HepG2 (cell line): ENCODE measurements around the gene RXFP2. TPM values are rescaled to one million over a fixed set of nuclear protein-coding genes. Genes with fewer than 3 reads are reported as not detected.

Experiments
- ATAC-seq: fragments of 200-7000 bp; cut with Tn5 transposase; 3 replicates; pipeline ENCODE4 v1.9.1; 2020; ENCODE audit warnings: mild to moderate bottlenecking, moderate library complexity
- BruUV-seq: library from RNA; stranded (reverse); fragments of 400-500 nt; replicated peaks from 2 replicates; lab custom pipeline; 2021; lab: Mats Ljungman, UMichigan
- CTCF ChIA-PET: fragments of 300-600 bp; formaldehyde crosslinking; extraction: SDS; loops from one replicate; lab custom pipeline; 2021; ENCODE audit warnings: low total read pairs, inconsistent platforms, low intra/inter-chr PET ratio; lab: Yijun Ruan, JAX
- POLR2A ChIA-PET: fragments of 350-600 bp; sonication (Branson Sonifier 250); formaldehyde crosslinking; loops from one replicate; lab custom pipeline; 2020; ENCODE audit warnings: antibody characterized with exemption, inconsistent platforms; lab: Yijun Ruan, JAX
- DNase-seq: peaks from one replicate; pipeline ENCODE4 v3.0.0-alpha.2; 2015; ENCODE audit warnings: low spot score
- FAIRE-seq: peaks from 3 replicates; lab custom pipeline; 2011; peaks lifted over from hg19 to GRCh38; lab: Jason Lieb, UNC
- H2AFZ ChIP-seq: one replicate; pipeline ENCODE4 v1.6.1; 2011; ENCODE audit warnings: low read length, inconsistent platforms
- H3K27ac ChIP-seq: fragments of 300-600 bp; 3 replicates; pipeline ENCODE4 v1.8.0; 2011; ENCODE audit warnings: mixed run types, mild to moderate bottlenecking, mixed read lengths, low read length, inconsistent platforms; ENCODE audit not compliant: insufficient read depth; ENCODE audit errors: extremely low read length
- H3K27me3 ChIP-seq, 2 experiments: fragments of 200-600 bp in 1 of 2; 2 replicates in 1 of 2; 3 replicates in 1 of 2; pipeline versions ENCODE4 v1.6.0 to v1.8.0; 2011; ENCODE audit warnings: low read length in 2 of 2, mild to moderate bottlenecking in 2 of 2, moderate library complexity in 2 of 2, inconsistent platforms in 1 of 2; ENCODE audit not compliant: insufficient read depth in 2 of 2, control insufficient read depth in 1 of 2
- H3K36me3 ChIP-seq, 2 experiments: fragments of 200-600 bp in 1 of 2; replicated peaks in 1 of 2; 2 replicates in 1 of 2; 3 replicates in 1 of 2; pipeline versions ENCODE4 v1.5.1 to v1.8.0; 2011; ENCODE audit warnings: low read length in 2 of 2, inconsistent platforms in 1 of 2; ENCODE audit not compliant: insufficient read depth in 2 of 2, control insufficient read depth in 1 of 2
- H3K4me1 ChIP-seq: 2 replicates; pipeline ENCODE4 v1.5.1; 2012; ENCODE audit warnings: low read length, inconsistent platforms; ENCODE audit not compliant: insufficient read depth
- H3K4me2 ChIP-seq: 2 replicates; pipeline ENCODE4 v1.6.0; 2011; ENCODE audit warnings: low read depth, low read length, inconsistent platforms
- H3K4me3 ChIP-seq, 3 experiments: fragments of 200-600 bp in 1 of 3; sonication (generic), shearing (Covaris generic) in 1 of 3; replicated peaks in 1 of 3; 2 replicates each; pipeline ENCODE4 v1.5.1; 2011 to 2016; ENCODE audit warnings: low read length in 3 of 3, inconsistent platforms in 2 of 3, low read depth in 2 of 3, mild to moderate bottlenecking in 2 of 3, control low read depth in 1 of 3, mixed read lengths in 1 of 3; ENCODE audit not compliant: insufficient read depth in 1 of 3
- H3K79me2 ChIP-seq: one replicate; pipeline ENCODE4 v1.6.1; 2011; ENCODE audit warnings: low read length, inconsistent platforms; ENCODE audit not compliant: insufficient read depth
- H3K9ac ChIP-seq: 2 replicates; pipeline ENCODE4 v1.6.0; 2011; ENCODE audit warnings: mild to moderate bottlenecking, low read depth, low read length, inconsistent platforms; ENCODE audit not compliant: insufficient read depth
- H3K9me3 ChIP-seq: 2 replicates; pipeline ENCODE4 v1.5.1; 2012; ENCODE audit warnings: mild to moderate bottlenecking, low read length
- H4K20me1 ChIP-seq: 2 replicates; pipeline ENCODE4 v1.6.0; 2011; ENCODE audit warnings: inconsistent platforms, mild to moderate bottlenecking, low read length, moderate library complexity; ENCODE audit not compliant: insufficient read depth
- FOSL1 ChIP-seq: sonication (generic); formaldehyde crosslinking; IDR thresholded peaks from 2 replicates; pipeline ENCODE4 v1.9.0; 2021; ENCODE audit warnings: missing genetic modification reagents, borderline replicate concordance
- HOXA3 ChIP-seq: sonication (generic); formaldehyde crosslinking; IDR thresholded peaks from 2 replicates; pipeline ENCODE4 v1.5.0; 2020; ENCODE audit warnings: missing genetic modification reagents
- RFXANK ChIP-seq: IDR thresholded peaks from 2 replicates; pipeline ENCODE4 v1.6.1; 2016
- ZNF503 ChIP-seq: sonication (generic); formaldehyde crosslinking; IDR thresholded peaks from 2 replicates; pipeline ENCODE4 v1.4.0; 2020; ENCODE audit warnings: missing genetic modification reagents
- ZNF674 ChIP-seq: sonication (generic); formaldehyde crosslinking; IDR thresholded peaks from 2 replicates; pipeline ENCODE4 v1.5.0; 2020; ENCODE audit warnings: low read depth, mild to moderate bottlenecking, missing genetic modification reagents
- ZNF775 ChIP-seq: sonication (generic); formaldehyde crosslinking; IDR thresholded peaks from 2 replicates; pipeline ENCODE4 v1.4.0; 2020; ENCODE audit warnings: missing genetic modification reagents, mild to moderate bottlenecking, moderate library complexity, borderline replicate concordance
- ZZZ3 ChIP-seq: sonication (generic); formaldehyde crosslinking; IDR thresholded peaks from 2 replicates; pipeline ENCODE4 v1.4.0; 2020; ENCODE audit warnings: missing genetic modification reagents, mild to moderate bottlenecking, borderline replicate concordance
- WGBS: methylation state at CpG from one replicate; pipeline ENCODE4 v1.1.6; 2017; ENCODE audit warnings: low lambda C conversion rate; 5-methylcytosine and 5-hydroxymethylcytosine counted together
- in situ Hi-C: cut with HindIII; loops from 2 replicates; pipeline ENCODE4 v1.10.0; 2017; ENCODE audit warnings: low pct_unique_long_range_greater_than_20kb; ENCODE audit not compliant: extremely low pct_ligation_motif_present
- intact Hi-C: fragments of 100-400 bp; cut with micrococcal nuclease; formaldehyde crosslinking; loops from one replicate; pipeline ENCODE4 v1.10.0; 2022; ENCODE audit not compliant: unreplicated experiment
- polyA plus RNA-seq, 8 experiments: library from polyadenylated mRNA; depleted of rRNA in 3 of 8; stranded (reverse) in 7 of 8; unstranded in 1 of 8; fragments of >200 nt; fragmentation: Illumina TruSeq in 4 of 8; extraction: Trizol in 4 of 8; gene quantifications; 2 replicates each; pipeline versions ENCODE4 v1.2.1 to v1.2.3, GENCODE V29; 2011 to 2016; ENCODE audit warnings: low read depth in 4 of 8, missing spikeins in 1 of 8, mixed read lengths in 1 of 8; ENCODE audit not compliant: insufficient read depth in 1 of 8
- total RNA-seq, 5 experiments: library from RNA; depleted of rRNA; stranded (reverse); fragments of >200 nt; fragmentation: Illumina TruSeq; extraction: Trizol; gene quantifications; 2 replicates each; pipeline ENCODE4 v1.2.3, GENCODE V29; 2016; ENCODE audit warnings: low read depth in 1 of 5
- TF ChIP-seq, protein P1 (sequence below), 2 experiments: fragments of 450-650 bp in 1 of 2; sonication (generic) in 1 of 2; formaldehyde crosslinking; IDR thresholded peaks; 2 replicates each; pipeline versions ENCODE4 v1.5.0 to v1.8.0; 2020 to 2022; ENCODE audit warnings: mild to moderate bottlenecking in 1 of 2, missing genetic modification reagents in 1 of 2
- TF ChIP-seq, protein P2 (sequence below): IDR thresholded peaks from 2 replicates; pipeline ENCODE4 v1.6.1; 2016
- TF ChIP-seq, protein P3 (sequence below): sonication (generic); formaldehyde crosslinking; IDR thresholded peaks from 2 replicates; pipeline ENCODE4; 2020; ENCODE audit warnings: missing genetic modification reagents, mild to moderate bottlenecking, borderline replicate concordance

The RXFP2 gene
- total and polyA plus RNA-seq, 2 of the 13 experiments (the other 11 are each of a cell fraction or from before 2014, with no cell fraction given), result not detected

- TF ChIP-seq ZNF674 (CRISPR knock-in tag), result no peak
- TF ChIP-seq, protein P1, sequence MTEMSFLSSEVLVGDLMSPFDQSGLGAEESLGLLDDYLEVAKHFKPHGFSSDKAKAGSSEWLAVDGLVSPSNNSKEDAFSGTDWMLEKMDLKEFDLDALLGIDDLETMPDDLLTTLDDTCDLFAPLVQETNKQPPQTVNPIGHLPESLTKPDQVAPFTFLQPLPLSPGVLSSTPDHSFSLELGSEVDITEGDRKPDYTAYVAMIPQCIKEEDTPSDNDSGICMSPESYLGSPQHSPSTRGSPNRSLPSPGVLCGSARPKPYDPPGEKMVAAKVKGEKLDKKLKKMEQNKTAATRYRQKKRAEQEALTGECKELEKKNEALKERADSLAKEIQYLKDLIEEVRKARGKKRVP (CRISPR knock-in tag; IDR thresholded peaks at IDR 0.05), result no peak
- no peak for TF ChIP-seq ZNF775 (CRISPR knock-in tag)
- TF ChIP-seq, protein P2, sequence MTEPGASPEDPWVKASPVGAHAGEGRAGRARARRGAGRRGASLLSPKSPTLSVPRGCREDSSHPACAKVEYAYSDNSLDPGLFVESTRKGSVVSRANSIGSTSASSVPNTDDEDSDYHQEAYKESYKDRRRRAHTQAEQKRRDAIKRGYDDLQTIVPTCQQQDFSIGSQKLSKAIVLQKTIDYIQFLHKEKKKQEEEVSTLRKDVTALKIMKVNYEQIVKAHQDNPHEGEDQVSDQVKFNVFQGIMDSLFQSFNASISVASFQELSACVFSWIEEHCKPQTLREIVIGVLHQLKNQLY (CRISPR knock-in tag), result no peak
- TF ChIP-seq, all 625 proteins: peak for 0
- no peaks in the 10 kb centered on the region for H3K36me3 ChIP-seq
- no peak overlapping the region for H3K9ac ChIP-seq
- DNase-seq (no peak), ATAC-seq (no peak), FAIRE-seq (no peak)
- WGBS, result 30% methylated on average over 5 of the region's 5 CpGs
- no peaks in the 10 kb centered on the region for H3K27me3 ChIP-seq
- no TSS peak for BruUV-seq
- H2AFZ ChIP-seq, result no peak overlapping the region
- H4K20me1 ChIP-seq, result no peaks in the 10 kb centered on the region
- no peaks in the 10 kb centered on the region for H3K79me2 ChIP-seq
- H3K4me3 ChIP-seq, result no peak overlapping the region
- in situ Hi-C loops (no loop called here), intact Hi-C loops (no loop called here)
- no peaks in the 10 kb centered on the region for H3K9me3 ChIP-seq
- H3K27ac ChIP-seq, result no peak overlapping the region
- H3K4me2 ChIP-seq, result no peak overlapping the region
- POLR2A ChIA-PET, result no interaction called here
- no peaks in the 10 kb centered on the region for H3K4me1 ChIP-seq
- CTCF ChIA-PET, result no interaction called here
These were observed 34.9 kb downstream of the RXFP2 start for GRCh38 chr13:31774186-31774750.

GRCh38 chr13:31775148-31775547 is 35.8 kb downstream of the RXFP2 start:
- no peak for FAIRE-seq
- H3K36me3 ChIP-seq, result no peaks in the 10 kb centered on the region
- no peak overlapping the region for H3K4me2 ChIP-seq
- ChIA-PET CTCF (no interaction called here), POLR2A (no interaction called here)
- H3K27me3 ChIP-seq, result no peaks in the 10 kb centered on the region; a peak in 1 of 5 replicates
- WGBS, result 31% methylated on average over 2 of the region's 2 CpGs
- H3K27ac ChIP-seq, result no peak overlapping the region
- no peak overlapping the region for H3K4me3 ChIP-seq
- no peak overlapping the region for H2AFZ ChIP-seq
- no peak for DNase-seq
- no peaks in the 10 kb centered on the region for H3K4me1 ChIP-seq
- no peaks in the 10 kb centered on the region for H4K20me1 ChIP-seq
- no peaks in the 10 kb centered on the region for H3K79me2 ChIP-seq
- no TSS peak for BruUV-seq
- in situ Hi-C loops (no loop called here), intact Hi-C loops (no loop called here)
- H3K9ac ChIP-seq, result no peak overlapping the region
- no peak for ATAC-seq
- no peaks in the 10 kb centered on the region for H3K9me3 ChIP-seq
- TF ChIP-seq RFXANK (no peak), ZNF503 (CRISPR knock-in tag) (no peak), ZZZ3 (CRISPR knock-in tag) (no peak), HOXA3 (CRISPR knock-in tag) (no peak), FOSL1 (CRISPR knock-in tag) (no peak)
- TF ChIP-seq, protein P3, sequence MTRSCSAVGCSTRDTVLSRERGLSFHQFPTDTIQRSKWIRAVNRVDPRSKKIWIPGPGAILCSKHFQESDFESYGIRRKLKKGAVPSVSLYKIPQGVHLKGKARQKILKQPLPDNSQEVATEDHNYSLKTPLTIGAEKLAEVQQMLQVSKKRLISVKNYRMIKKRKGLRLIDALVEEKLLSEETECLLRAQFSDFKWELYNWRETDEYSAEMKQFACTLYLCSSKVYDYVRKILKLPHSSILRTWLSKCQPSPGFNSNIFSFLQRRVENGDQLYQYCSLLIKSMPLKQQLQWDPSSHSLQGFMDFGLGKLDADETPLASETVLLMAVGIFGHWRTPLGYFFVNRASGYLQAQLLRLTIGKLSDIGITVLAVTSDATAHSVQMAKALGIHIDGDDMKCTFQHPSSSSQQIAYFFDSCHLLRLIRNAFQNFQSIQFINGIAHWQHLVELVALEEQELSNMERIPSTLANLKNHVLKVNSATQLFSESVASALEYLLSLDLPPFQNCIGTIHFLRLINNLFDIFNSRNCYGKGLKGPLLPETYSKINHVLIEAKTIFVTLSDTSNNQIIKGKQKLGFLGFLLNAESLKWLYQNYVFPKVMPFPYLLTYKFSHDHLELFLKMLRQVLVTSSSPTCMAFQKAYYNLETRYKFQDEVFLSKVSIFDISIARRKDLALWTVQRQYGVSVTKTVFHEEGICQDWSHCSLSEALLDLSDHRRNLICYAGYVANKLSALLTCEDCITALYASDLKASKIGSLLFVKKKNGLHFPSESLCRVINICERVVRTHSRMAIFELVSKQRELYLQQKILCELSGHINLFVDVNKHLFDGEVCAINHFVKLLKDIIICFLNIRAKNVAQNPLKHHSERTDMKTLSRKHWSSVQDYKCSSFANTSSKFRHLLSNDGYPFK (CRISPR knock-in tag), result no peak
